ENCODE measurements around the gene P4HA2.

DNA sequence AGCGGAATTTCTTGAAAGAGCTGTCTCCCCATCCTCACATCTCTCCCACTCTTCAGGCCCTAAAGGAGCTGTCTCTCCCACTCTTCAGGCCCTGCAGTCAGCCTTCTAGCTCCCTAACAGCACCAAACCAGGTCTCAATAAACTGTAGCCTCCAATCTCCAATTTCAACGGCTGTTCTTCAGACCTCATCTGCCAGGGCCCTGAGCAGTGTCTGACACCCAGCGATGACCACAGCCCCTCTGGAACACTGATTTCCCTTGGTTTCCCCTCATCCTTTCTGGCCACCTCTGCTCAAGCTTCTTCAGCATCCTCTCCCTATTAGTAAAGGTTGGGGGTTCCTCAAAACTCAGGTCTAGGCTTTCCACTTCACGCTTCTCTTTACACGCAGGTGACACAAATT is 1.6 kb upstream of the P4HA2 start:
- TF ChIP-seq ESRRG (CRISPR knock-in tag; IDR thresholded peaks at IDR 0.05) (no peak), GLIS3 (CRISPR knock-in tag; IDR thresholded peaks at IDR 0.05) (no peak), ZNF8 (CRISPR knock-in tag; IDR thresholded peaks at IDR 0.05) (no peak), ZFP3 (CRISPR knock-in tag; IDR thresholded peaks at IDR 0.05) (no peak), ZNF565 (CRISPR knock-in tag; conservative IDR thresholded peaks at IDR 0.05; ENCODE audit: low read depth) (no peak), CSDC2 (CRISPR knock-in tag; IDR thresholded peaks at IDR 0.05) (no peak), ARNTL (CRISPR knock-in tag; IDR thresholded peaks at IDR 0.05; ENCODE audit: borderline replicate concordance, low read depth) (no peak), ZNF70 (CRISPR knock-in tag; IDR thresholded peaks at IDR 0.05) (no peak), BACH2 (CRISPR knock-in tag; IDR thresholded peaks at IDR 0.05; ENCODE audit: borderline replicate concordance) (no peak), ZFP30 (CRISPR knock-in tag; IDR thresholded peaks at IDR 0.05) (no peak)
- TF ChIP-seq, protein P1, sequence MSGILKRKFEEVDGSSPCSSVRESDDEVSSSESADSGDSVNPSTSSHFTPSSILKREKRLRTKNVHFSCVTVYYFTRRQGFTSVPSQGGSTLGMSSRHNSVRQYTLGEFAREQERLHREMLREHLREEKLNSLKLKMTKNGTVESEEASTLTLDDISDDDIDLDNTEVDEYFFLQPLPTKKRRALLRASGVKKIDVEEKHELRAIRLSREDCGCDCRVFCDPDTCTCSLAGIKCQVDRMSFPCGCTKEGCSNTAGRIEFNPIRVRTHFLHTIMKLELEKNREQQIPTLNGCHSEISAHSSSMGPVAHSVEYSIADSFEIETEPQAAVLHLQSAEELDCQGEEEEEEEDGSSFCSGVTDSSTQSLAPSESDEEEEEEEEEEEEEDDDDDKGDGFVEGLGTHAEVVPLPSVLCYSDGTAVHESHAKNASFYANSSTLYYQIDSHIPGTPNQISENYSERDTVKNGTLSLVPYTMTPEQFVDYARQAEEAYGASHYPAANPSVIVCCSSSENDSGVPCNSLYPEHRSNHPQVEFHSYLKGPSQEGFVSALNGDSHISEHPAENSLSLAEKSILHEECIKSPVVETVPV (CRISPR knock-in tag; IDR thresholded peaks at IDR 0.05) = no peak
- TF ChIP-seq, protein P2, sequence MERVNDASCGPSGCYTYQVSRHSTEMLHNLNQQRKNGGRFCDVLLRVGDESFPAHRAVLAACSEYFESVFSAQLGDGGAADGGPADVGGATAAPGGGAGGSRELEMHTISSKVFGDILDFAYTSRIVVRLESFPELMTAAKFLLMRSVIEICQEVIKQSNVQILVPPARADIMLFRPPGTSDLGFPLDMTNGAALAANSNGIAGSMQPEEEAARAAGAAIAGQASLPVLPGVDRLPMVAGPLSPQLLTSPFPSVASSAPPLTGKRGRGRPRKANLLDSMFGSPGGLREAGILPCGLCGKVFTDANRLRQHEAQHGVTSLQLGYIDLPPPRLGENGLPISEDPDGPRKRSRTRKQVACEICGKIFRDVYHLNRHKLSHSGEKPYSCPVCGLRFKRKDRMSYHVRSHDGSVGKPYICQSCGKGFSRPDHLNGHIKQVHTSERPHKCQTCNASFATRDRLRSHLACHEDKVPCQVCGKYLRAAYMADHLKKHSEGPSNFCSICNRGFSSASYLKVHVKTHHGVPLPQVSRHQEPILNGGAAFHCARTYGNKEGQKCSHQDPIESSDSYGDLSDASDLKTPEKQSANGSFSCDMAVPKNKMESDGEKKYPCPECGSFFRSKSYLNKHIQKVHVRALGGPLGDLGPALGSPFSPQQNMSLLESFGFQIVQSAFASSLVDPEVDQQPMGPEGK (CRISPR knock-in tag; IDR thresholded peaks at IDR 0.05; ENCODE audit: borderline replicate concordance) = no peak
- TF ChIP-seq, protein P3, sequence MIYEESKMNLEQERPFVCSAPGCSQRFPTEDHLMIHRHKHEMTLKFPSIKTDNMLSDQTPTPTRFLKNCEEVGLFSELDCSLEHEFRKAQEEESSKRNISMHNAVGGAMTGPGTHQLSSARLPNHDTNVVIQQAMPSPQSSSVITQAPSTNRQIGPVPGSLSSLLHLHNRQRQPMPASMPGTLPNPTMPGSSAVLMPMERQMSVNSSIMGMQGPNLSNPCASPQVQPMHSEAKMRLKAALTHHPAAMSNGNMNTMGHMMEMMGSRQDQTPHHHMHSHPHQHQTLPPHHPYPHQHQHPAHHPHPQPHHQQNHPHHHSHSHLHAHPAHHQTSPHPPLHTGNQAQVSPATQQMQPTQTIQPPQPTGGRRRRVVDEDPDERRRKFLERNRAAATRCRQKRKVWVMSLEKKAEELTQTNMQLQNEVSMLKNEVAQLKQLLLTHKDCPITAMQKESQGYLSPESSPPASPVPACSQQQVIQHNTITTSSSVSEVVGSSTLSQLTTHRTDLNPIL (CRISPR knock-in tag; IDR thresholded peaks at IDR 0.05; ENCODE audit: low read depth) = no peak

Data from SK-N-SH treated with all-trans-retinoic acid at 6 μM for 48 hours (cell line).